Stimulated activated CD8-positive, alpha-beta memory T cell treated with anti-CD3 and anti-CD28 coated beads, Interleukin-7, amount 100 ng/mL, for 1 hour (primary cell): ENCODE measurements around the gene HLA-DRB1.
"Not testable (repeated sequence)": the region's sequence is repeated elsewhere in the genome, so short reads cannot be mapped to it uniquely, and the experiment has no call there.

Experiments
- DNase-seq, 2 donors: peaks; one replicate each; pipeline ENCODE4 v3.0.0-alpha.2; 2020; ENCODE audit warnings: low read depth in 2 of 2

Gene HLA-DRB1

GRCh38 chr6:32562940-32563339 lies 26.7 kb downstream of the HLA-DRB1 start:
- no peak for DNase-seq

- no peak for DNase-seq
Measured at GRCh38 chr6:32559747-32560146, 29.9 kb downstream of the HLA-DRB1 start.

- no peak for DNase-seq
Measured at GRCh38 chr6:32558426-32559057, 31.1 kb downstream of the HLA-DRB1 start.

GRCh38 chr6:32554116-32554965 lies 35.3 kb downstream of the HLA-DRB1 start:
- no peak for DNase-seq

- DNase-seq = no peak
Measured at GRCh38 chr6:32553037-32553742, 36.5 kb downstream of the HLA-DRB1 start.

- no peak for DNase-seq
Measured at GRCh38 chr6:32551410-32551809, 38.2 kb downstream of the HLA-DRB1 start.

- no peak for DNase-seq
Measured at GRCh38 chr6:32539839-32540238, 49.8 kb downstream of the HLA-DRB1 start.

- not testable (repeated sequence) for DNase-seq
Measured at GRCh38 chr6:32530431-32530793, 59.2 kb downstream of the HLA-DRB1 start.

- DNase-seq = no peak
Measured at GRCh38 chr6:32529697-32530430, 59.8 kb downstream of the HLA-DRB1 start, which contains the start of gene HLA-DRB5. TSS of gene HLA-DRB5 (minus strand) at chr6:32530287. CDS start at chr6:32530224, 63 bp downstream.
